GM12891 (cell line): ENCODE data around the gene AMOTL2.

Source experiments
- POLR2A ChIP-seq: IDR thresholded peaks from 2 replicates; pipeline ENCODE4 v1.6.1; 2011; ENCODE audit warnings: low read depth, low read length, control low read depth
- POLR2AphosphoS5 ChIP-seq: IDR thresholded peaks from 2 replicates; pipeline ENCODE4 v1.6.1; 2011; ENCODE audit warnings: low read depth, low read length, control low read depth

DNA sequence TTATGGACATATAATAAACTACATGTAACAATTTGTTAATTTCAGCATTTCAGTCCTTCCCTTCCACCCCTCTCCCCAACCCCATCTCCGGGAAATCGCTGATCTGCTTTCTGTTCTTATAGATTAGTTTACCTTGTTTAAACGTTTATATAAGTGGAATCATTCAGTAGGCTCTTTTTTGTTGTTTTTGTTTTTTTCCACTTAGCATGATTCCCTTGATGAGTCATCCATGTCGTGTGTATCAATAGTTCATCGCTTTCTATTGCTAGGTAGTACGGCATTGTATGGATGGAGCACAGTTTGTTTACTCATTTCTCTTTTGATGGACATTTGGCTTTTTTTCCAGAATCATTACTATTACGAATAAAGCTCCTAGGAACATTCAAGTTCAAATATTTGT lies 23.5 kb upstream of the AMOTL2 start:
- TF ChIP-seq POLR2A (no peak), POLR2AphosphoS5 (no peak)
